ENCODE results near the gene ACTN1.

Gene ACTN1

DNA sequence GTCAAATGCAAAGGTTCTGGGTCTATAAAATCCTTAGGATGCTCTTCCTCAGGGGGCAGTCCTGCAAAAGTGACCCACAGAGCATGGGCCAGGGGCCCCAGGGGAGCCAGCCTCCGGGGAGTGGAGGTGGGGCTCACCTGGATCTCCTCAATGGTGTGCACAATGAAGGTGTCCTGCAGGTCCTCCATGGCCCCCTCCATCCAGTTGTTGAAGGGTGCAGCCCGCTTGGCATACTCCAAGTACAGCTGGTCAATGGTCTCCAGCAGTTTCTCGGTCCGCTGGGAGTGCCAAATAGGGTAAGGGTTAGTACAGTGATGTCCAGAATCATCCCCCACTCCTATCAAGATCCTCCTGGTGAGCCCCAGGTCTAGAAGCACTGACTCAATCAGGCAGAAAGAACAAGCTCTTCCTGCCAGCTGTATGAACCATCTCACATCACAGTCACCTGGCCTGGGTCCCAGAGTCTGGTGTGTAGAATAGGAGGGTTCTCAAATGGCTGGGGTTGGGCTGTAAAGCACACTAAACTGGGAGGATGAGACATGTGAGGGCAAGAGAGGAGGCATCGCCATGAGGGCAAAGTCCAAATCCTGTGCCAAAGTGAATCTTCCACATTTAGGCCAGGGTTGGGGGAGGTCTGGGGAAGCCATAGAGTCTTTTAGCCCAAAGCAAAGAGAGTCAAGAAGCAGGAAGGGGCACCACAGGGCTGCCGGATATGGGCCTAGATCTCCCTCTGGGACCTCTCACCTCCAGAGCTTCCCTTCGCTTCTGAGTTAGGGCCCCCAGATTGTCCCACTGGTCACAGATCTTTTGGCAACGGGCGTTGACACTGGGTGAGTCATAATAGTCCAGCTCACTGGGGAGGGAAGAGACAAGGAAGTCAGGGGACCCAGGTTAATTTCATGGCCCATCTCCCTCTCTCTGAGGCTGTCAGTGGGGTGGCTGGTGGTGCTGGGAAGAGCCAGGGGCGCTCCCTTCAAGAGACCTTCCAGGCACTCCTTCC is 94.8 kb downstream of the ACTN1 start:
- DNase-seq = no peak

- no peak for DNase-seq
Measured at GRCh38 chr14:68882235-68882634, 96.9 kb downstream of the ACTN1 start.

DNA sequence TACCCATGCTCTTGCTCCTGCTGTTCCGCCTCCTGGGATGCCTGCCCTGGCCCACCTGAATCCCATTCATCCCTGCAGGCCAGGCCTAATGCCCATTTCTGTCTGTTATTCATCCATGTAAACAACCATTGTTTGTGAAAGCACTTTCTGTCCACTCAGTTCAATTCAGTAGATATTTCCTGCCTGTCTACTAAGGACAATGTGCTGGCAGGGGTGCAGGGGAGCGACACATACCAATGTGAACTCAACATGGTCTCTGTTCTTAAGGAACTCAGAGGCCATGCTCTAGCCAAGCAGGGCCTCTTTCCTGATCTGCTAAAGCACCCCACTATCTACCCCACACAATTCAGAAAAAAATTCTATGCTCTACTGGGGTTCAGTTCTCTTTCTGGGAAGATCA is 97.7 kb downstream of the ACTN1 start:
- DNase-seq = no peak

- no peak for DNase-seq
Measured at GRCh38 chr14:68880581-68881105, 98.5 kb downstream of the ACTN1 start.

- no peak for DNase-seq
Measured at GRCh38 chr14:68879841-68880575, 99.1 kb downstream of the ACTN1 start.

- DNase-seq = no peak
Measured at GRCh38 chr14:68879321-68879781, 99.8 kb downstream of the ACTN1 start.

GRCh38 chr14:68878908-68879307 is 100.2 kb downstream of the ACTN1 start:
- no peak for DNase-seq

- DNase-seq = no peak
Measured at GRCh38 chr14:68877993-68878575, 101.0 kb downstream of the ACTN1 start.

DNA sequence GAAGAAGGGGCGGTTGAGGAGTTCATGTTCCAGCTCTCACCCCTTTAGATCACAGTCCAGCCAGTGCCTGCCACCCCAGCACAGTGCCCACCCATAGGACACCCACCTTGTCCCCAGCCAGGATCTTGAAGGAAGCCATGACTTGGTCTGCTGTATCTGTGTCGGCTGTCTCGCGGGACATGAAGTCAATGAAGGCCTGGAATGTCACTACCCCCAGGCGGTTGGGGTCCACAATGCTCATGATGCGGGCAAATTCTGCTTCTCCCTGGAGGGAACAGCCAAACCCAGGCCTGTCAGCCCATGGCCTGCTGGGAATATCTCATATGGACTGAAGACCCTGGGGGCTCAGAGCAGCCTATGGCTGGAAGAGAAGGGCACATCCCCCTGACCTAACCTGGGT is 102.1 kb downstream of the ACTN1 start:
- DNase-seq = no peak

GRCh38 chr14:68874746-68875155 is 104.4 kb downstream of the ACTN1 start:
- no peak for DNase-seq

- no peak for DNase-seq
Measured at GRCh38 chr14:68873376-68873775, 105.7 kb downstream of the ACTN1 start.

DNA sequence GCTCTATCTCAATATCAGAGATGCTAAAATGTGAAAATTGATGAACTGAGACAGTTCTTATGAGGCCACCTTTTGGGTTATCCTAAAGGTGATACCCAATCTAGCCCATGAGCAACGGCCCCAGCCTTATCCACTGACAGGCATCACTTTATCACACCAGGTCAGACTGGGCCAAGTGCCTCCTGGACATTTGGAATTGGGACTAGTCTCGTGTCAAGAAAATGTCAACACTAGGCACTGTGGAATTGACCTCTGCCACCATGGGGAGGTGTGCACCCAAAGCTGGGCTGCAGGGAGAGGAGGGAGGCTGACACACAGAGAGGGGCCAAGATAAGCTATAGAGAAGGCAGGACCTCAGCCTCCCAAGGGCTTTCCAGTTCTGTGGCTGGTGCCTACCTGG is 107.7 kb downstream of the ACTN1 start:
- DNase-seq = no peak

DNA sequence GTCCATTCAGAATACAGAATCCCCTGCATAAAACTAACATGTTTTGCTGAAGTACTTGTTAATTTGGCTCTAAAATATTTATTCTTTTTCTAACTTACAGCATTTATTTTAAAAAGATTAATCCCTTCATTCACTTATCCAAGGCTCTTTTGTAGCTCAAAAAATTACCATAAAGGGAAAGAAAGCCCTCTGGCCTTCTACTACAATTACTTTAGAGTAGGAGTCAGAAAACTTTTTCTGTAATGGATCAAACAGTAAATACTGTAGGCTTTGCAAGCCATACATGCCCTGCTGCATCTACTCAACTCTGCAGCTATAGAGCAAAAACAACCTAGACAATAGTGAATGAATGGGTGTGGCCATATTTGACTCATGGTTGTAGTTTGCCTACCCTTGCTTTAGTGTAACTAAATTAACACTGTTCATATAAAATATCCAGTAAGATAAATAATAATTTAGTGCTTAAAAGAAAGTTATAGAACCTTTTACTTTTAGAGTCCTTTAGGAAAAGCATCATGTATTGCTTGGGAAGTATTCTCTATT is 112.0 kb downstream of the ACTN1 start:
- DNase-seq = no peak

DNA sequence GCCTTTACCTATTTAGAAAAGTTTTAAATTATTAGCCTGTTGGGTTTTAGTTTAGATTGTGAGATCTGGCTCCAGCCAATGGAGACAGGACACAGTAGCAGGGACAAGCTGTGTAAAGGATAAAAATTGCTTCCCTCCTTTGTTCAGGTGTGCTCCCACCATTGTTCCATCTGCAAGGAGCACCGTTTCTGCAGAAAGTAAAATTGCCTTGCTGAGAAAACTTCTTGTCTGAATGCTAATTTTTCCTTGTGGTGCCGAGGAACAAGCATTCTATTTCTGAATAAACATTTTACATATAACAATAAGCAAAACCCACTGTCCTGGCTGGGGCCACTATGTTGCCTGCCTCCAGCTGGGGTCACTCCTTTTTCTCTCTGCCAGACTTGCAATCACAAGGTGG is 113.6 kb downstream of the ACTN1 start:
- no peak for DNase-seq

- no peak for DNase-seq
Measured at GRCh38 chr14:68864361-68864750, 114.7 kb downstream of the ACTN1 start.

- DNase-seq = no peak
Measured at GRCh38 chr14:68863610-68864360, 115.3 kb downstream of the ACTN1 start.

- peak; percentile 31 for DNase-seq
Measured at GRCh38 chr14:68862954-68863594, 116.0 kb downstream of the ACTN1 start.

DNA sequence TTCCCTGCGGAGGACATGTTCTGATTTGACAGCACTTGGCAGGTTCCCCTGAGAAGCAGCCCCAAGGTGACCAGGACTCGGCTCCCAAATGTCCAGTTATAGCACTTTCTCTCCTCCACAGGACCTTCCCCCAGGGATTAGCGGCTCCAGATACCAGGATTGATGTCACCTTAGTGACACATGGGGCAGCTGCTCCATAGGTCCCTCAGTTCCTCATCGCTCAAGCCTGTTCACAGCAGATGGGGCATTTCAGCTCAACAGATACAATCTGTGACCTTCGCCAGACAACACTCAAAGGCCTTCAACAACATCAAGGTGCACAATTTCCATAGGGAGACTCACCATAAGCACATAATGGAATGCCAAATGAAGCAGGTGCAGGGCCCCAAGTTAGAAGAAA is 118.3 kb downstream of the ACTN1 start:
- DNase-seq = no peak

GRCh38 chr14:68857516-68858070 is 121.5 kb downstream of the ACTN1 start:
- DNase-seq = no peak

DNA sequence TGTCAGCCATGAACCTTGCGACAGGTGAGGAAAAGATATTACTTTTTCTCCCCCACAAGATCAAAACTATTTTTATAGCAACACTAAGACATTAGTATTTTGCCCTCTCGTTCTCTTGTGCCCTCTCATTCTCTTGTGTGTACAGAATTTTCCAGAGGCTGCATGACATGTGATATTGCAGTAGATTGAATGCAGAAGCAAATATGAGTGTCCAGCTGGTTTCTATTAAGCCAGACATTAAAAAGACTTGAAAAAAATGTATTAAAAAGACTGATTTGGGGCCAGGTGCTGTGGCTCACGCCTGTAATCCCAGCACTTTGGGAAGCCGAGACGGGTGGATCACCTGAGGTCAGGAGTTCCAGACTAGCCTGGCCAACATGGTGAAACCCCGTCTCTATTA is 122.5 kb downstream of the ACTN1 start:
- DNase-seq = no peak

DNA sequence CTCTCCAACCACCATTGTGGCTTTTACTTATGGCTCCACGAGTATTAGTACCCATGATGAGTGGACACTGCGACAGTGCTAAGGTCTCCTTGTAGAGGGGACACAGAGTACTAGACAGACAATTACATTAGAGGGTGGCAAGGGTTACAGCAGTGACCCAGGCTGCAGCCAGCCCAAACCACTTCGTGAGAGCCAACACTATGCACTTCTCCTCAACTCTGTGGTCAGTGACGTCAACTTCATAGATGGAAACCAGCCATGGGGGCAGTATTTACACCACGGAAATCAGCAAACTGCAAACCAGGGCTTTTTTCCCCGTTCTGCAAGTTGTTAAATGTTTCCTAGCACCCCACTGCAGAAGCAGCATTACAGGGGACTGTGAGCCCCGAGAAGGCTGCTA is 124.7 kb downstream of the ACTN1 start:
- DNase-seq = no peak

All from NCI-H526 treated with DMSO at 0.1 percent for 48 hours (cell line).